WTC11 (cell line): ENCODE measurements around the gene BICD1. TPM values are rescaled to one million over a fixed set of nuclear protein-coding genes. Genes with fewer than 3 reads are reported as not detected.
A peak's percentile ranks its signal among the peaks of the same experiment; 100 is the strongest.

Experiments
- ATAC-seq: fragments of 200-7000 bp; cut with Tn5 transposase; 2 replicates; pipeline ENCODE4 v1.10.0; 2021; ENCODE audit warnings: mild to moderate bottlenecking, moderate library complexity
- CTCF ChIA-PET: fragments of 300-600 bp; sonication (Branson Sonifier 250); formaldehyde crosslinking; loops from one replicate; lab custom pipeline; 2021; ENCODE audit warnings: antibody characterized with exemption; lab: Charles Lee
- POLR2A ChIA-PET: fragments of 350-600 bp; sonication (Branson Sonifier 250); formaldehyde crosslinking; loops from one replicate; lab custom pipeline; 2021; ENCODE audit warnings: antibody characterized with exemption; lab: Charles Lee
- DNase-seq: peaks from one replicate; pipeline ENCODE4 v3.0.0; 2021; ENCODE audit warnings: low spot score
- H3K27ac Mint-ChIP-seq: 2 replicates; pipeline ENCODE4 v1.8.0; 2021; ENCODE audit warnings: mixed read lengths
- H3K27me3 Mint-ChIP-seq: 2 replicates; pipeline ENCODE4 v1.8.0; 2021; ENCODE audit warnings: low read depth, mild to moderate bottlenecking, moderate library complexity, mixed read lengths
- H3K36me3 Mint-ChIP-seq: 2 replicates; pipeline ENCODE4 v1.8.0; 2021; ENCODE audit warnings: mixed read lengths
- H3K4me1 Mint-ChIP-seq: 2 replicates; pipeline ENCODE4 v1.8.0; 2022; ENCODE audit warnings: mixed read lengths
- H3K4me3 Mint-ChIP-seq: 2 replicates; pipeline ENCODE4 v1.8.0; 2021; ENCODE audit warnings: mild to moderate bottlenecking, moderate library complexity, mixed read lengths
- H3K9me3 Mint-ChIP-seq: 2 replicates; pipeline ENCODE4 v1.8.0; 2021; ENCODE audit warnings: mixed read lengths
- ATF3 ChIP-seq: sonication (generic); formaldehyde crosslinking; conservative IDR thresholded peaks from 2 replicates; pipeline ENCODE4 v1.8.1; 2022; ENCODE audit warnings: mild to moderate bottlenecking, missing genetic modification reagents
- CREB1 ChIP-seq: sonication (generic); formaldehyde crosslinking; IDR thresholded peaks from 2 replicates; pipeline ENCODE4 v1.8.0; 2023; ENCODE audit warnings: mild to moderate bottlenecking, missing genetic modification reagents
- ELF4 ChIP-seq: sonication (generic); formaldehyde crosslinking; IDR thresholded peaks from 2 replicates; pipeline ENCODE4 v1.8.1; 2022; ENCODE audit warnings: low read depth, mild to moderate bottlenecking, moderate library complexity, missing genetic modification reagents
- ESRRA ChIP-seq: sonication (generic); formaldehyde crosslinking; IDR thresholded peaks from 2 replicates; pipeline ENCODE4 v1.8.1; 2022; ENCODE audit warnings: mild to moderate bottlenecking, missing genetic modification reagents, borderline replicate concordance
- FOXP4 ChIP-seq: sonication (generic); formaldehyde crosslinking; IDR thresholded peaks from 2 replicates; pipeline ENCODE4 v1.8.0; 2022; ENCODE audit warnings: mild to moderate bottlenecking, missing genetic modification reagents
- GTF2I ChIP-seq: fragments of 250-450 bp; sonication (Bioruptor Pico); conservative IDR thresholded peaks from 2 replicates; pipeline ENCODE4 v1.4.0; 2021; ENCODE audit warnings: mild to moderate bottlenecking
- NFATC4 ChIP-seq: fragments of 250-450 bp; sonication (Bioruptor Pico); IDR thresholded peaks from 2 replicates; pipeline ENCODE4 v1.9.0; 2021; ENCODE audit warnings: mild to moderate bottlenecking
- NFYB ChIP-seq: sonication (generic); formaldehyde crosslinking; conservative IDR thresholded peaks from 2 replicates; pipeline ENCODE4 v1.8.0; 2022; ENCODE audit warnings: low read depth, missing genetic modification reagents
- PRRX2 ChIP-seq: fragments of 250-450 bp; sonication (Bioruptor Pico); IDR thresholded peaks from 2 replicates; pipeline ENCODE4 v1.8.0; 2021; ENCODE audit warnings: mild to moderate bottlenecking
- RORB ChIP-seq: fragments of 250-450 bp; sonication (Bioruptor Pico); IDR thresholded peaks from 2 replicates; pipeline ENCODE4 v1.9.0; 2021; ENCODE audit warnings: mild to moderate bottlenecking
- SP1 ChIP-seq: sonication (generic); formaldehyde crosslinking; conservative IDR thresholded peaks from 2 replicates; pipeline ENCODE4 v1.8.1; 2022; ENCODE audit warnings: missing genetic modification reagents
- TEAD4 ChIP-seq: sonication (generic); formaldehyde crosslinking; IDR thresholded peaks from 2 replicates; pipeline ENCODE4 v1.8.0; 2022; ENCODE audit warnings: mild to moderate bottlenecking, missing genetic modification reagents
- TP53 ChIP-seq: sonication (generic); formaldehyde crosslinking; IDR thresholded peaks from 2 replicates; pipeline ENCODE4 v1.8.1; 2023; ENCODE audit warnings: mild to moderate bottlenecking, missing genetic modification reagents
- USF1 ChIP-seq: sonication (generic); formaldehyde crosslinking; IDR thresholded peaks from 2 replicates; pipeline ENCODE4 v1.8.0; 2022; ENCODE audit warnings: mild to moderate bottlenecking, missing genetic modification reagents
- ZNF138 ChIP-seq: sonication (generic); formaldehyde crosslinking; conservative IDR thresholded peaks from 2 replicates; pipeline ENCODE4 v1.8.1; 2022; ENCODE audit warnings: mild to moderate bottlenecking, moderate library complexity, missing genetic modification reagents
- ZNF232 ChIP-seq: sonication (generic); formaldehyde crosslinking; IDR thresholded peaks from 2 replicates; pipeline ENCODE4 v1.8.0; 2022; ENCODE audit warnings: mild to moderate bottlenecking, missing genetic modification reagents
- ZNF396 ChIP-seq: fragments of 250-450 bp; sonication (Bioruptor Pico); IDR thresholded peaks from 2 replicates; pipeline ENCODE4 v1.8.0; 2021; ENCODE audit warnings: mild to moderate bottlenecking, moderate library complexity, borderline replicate concordance
- ZNF532 ChIP-seq: fragments of 250-450 bp; sonication (Bioruptor Pico); IDR thresholded peaks from 2 replicates; pipeline ENCODE4 v1.9.0; 2021; ENCODE audit warnings: mild to moderate bottlenecking, borderline replicate concordance
- total RNA-seq: library from RNA; stranded (reverse); gene quantifications from 3 replicates; pipeline ENCODE4 v1.2.3, GENCODE V29; 2021

Gene BICD1
- total RNA-seq, 1 experiment from 2014 or later = 69.4 TPM

GRCh38 chr12:32322354-32322753 lies 215.7 kb downstream of the BICD1 start (continued):
- TF ChIP-seq ZNF532 (CRISPR knock-in tag) (no peak), TEAD4 (CRISPR knock-in tag) (no peak), ZNF138 (CRISPR knock-in tag) (no peak), ZNF232 (no peak)
- TF ChIP-seq, all 79 proteins: peak for 0

DNA sequence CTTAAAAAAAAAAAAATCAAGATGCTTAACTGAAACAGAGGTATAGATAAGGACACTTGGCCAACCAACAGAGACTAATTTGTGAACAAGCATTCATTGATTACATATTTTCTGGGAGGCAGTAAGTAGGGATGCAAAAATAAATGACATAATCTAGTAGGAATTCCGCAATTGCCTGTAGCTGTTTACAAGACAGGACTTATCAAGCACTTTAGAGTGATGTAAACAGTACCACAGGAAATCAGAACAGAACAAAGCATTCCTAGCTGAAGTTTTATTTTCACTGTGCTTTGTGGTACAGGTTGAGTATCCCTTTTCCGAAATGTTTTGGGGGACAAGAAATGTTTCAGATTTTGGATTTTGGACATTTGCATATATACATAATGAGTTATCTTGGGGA lies 224.5 kb downstream of the BICD1 start:
- Mint-ChIP-seq H3K27ac (no peak overlapping the region), H3K36me3 (peaks cover 22% of the 10 kb centered on the region), H3K27me3 (no peaks in the 10 kb centered on the region), H3K4me1 (0 out of 2 replicates have a peak, but pooled peaks cover 8% of the 10 kb centered on the region), H3K4me3 (no peak overlapping the region), H3K9me3 (no peaks in the 10 kb centered on the region)
- no peak for DNase-seq
- no peak for ATAC-seq
- POLR2A ChIA-PET = interaction anchor here (0.7 kb wide), 1 partner anchor 566 kb away, joined by 3 read pairs; no protein-coding TSS in a partner anchor
- no peak for TF ChIP-seq GTF2I
- no peak for TF ChIP-seq TP53
- no peak for TF ChIP-seq ATF3 (CRISPR knock-in tag)
- no peak for TF ChIP-seq RORB (CRISPR knock-in tag)
- no peak for TF ChIP-seq ESRRA (CRISPR knock-in tag)
- no peak for TF ChIP-seq CREB1 (CRISPR knock-in tag)
- TF ChIP-seq FOXP4 (CRISPR knock-in tag) = no peak
- no peak for TF ChIP-seq NFYB
- no peak for TF ChIP-seq PRRX2
- no peak for TF ChIP-seq NFATC4 (CRISPR knock-in tag)
- no peak for TF ChIP-seq ZNF396
- CTCF ChIA-PET = interaction anchor here (0.8 kb wide), 1 partner anchor 15 kb away, joined by 3 read pairs; no protein-coding TSS in a partner anchor

- peaks cover 21% of the 10 kb centered on the region for H3K36me3 Mint-ChIP-seq
- DNase-seq (no peak), ATAC-seq (no peak)
- no peaks in the 10 kb centered on the region for H3K27me3 Mint-ChIP-seq
- H3K27ac Mint-ChIP-seq = peak overlapping the region; percentile 20; the same call in 1 of the 2 replicates
- 0 out of 2 replicates have a peak, but pooled peaks cover 8% of the 10 kb centered on the region for H3K4me1 Mint-ChIP-seq
- ChIA-PET POLR2A (no interaction called here), CTCF (no interaction called here)
- no peak for TF ChIP-seq FOXP4 (CRISPR knock-in tag)
- no peak for TF ChIP-seq USF1
- no peak for TF ChIP-seq ELF4 (CRISPR knock-in tag)
- TF ChIP-seq SP1 (CRISPR knock-in tag) = no peak
- H3K4me3 Mint-ChIP-seq = no peak overlapping the region
- H3K9me3 Mint-ChIP-seq = no peaks in the 10 kb centered on the region
Measured at GRCh38 chr12:32332446-32332845, 225.8 kb downstream of the BICD1 start.
